GM18909 (cell line): ENCODE measurements around the gene GRK5.

Experiments used
- ATAC-seq: cut with Tn5 transposase; IDR thresholded peaks from one replicate; pipeline ENCODE4 v1.9.1; 2021; ENCODE audit warnings: mild to moderate bottlenecking; ENCODE audit not compliant: unreplicated experiment, poor library complexity

GRK5 gene

GRCh38 chr10:119370111-119370741 is 162.9 kb downstream of the GRK5 start:
- no peak for ATAC-seq

- no peak for ATAC-seq
Measured at GRCh38 chr10:119370972-119371703, 163.8 kb downstream of the GRK5 start.

GRCh38 chr10:119371704-119372663 is 164.6 kb downstream of the GRK5 start:
- ATAC-seq, result no peak

- ATAC-seq, result no peak
Measured at GRCh38 chr10:119373294-119374102, 166.1 kb downstream of the GRK5 start.

- no peak for ATAC-seq
Measured at GRCh38 chr10:119374236-119374635, 166.9 kb downstream of the GRK5 start.

- no peak for ATAC-seq
Measured at GRCh38 chr10:119375574-119376272, 168.4 kb downstream of the GRK5 start.

- no peak for ATAC-seq
Measured at GRCh38 chr10:119377451-119377957, 170.1 kb downstream of the GRK5 start.

GRCh38 chr10:119377958-119378736 is 170.8 kb downstream of the GRK5 start:
- no peak for ATAC-seq

GRCh38 chr10:119378737-119379067 is 171.3 kb downstream of the GRK5 start:
- ATAC-seq, result no peak

GRCh38 chr10:119379466-119380071 is 172.2 kb downstream of the GRK5 start:
- no peak for ATAC-seq

- no peak for ATAC-seq
Measured at GRCh38 chr10:119383174-119383856, 175.9 kb downstream of the GRK5 start.

GRCh38 chr10:119384127-119384526 is 176.8 kb downstream of the GRK5 start:
- ATAC-seq, result no peak

GRCh38 chr10:119386666-119387065 is 179.3 kb downstream of the GRK5 start:
- ATAC-seq, result no peak

- ATAC-seq, result no peak
Measured at GRCh38 chr10:119388849-119389345, 181.5 kb downstream of the GRK5 start.

GRCh38 chr10:119391440-119392251 is 184.3 kb downstream of the GRK5 start:
- ATAC-seq, result no peak

GRCh38 chr10:119393019-119393418 is 185.6 kb downstream of the GRK5 start:
- ATAC-seq, result no peak

- no peak for ATAC-seq
Measured at GRCh38 chr10:119393421-119393820, 186.1 kb downstream of the GRK5 start.
